ENCODE data around the gene ZDHHC8. TPM values are rescaled to one million over a fixed set of nuclear protein-coding genes. Genes with fewer than 3 reads are reported as not detected.

The ZDHHC8 gene
- total RNA-seq, 4 donors from 2014 or later: 11.8 to 27.8 (median 16.4) TPM

DNA sequence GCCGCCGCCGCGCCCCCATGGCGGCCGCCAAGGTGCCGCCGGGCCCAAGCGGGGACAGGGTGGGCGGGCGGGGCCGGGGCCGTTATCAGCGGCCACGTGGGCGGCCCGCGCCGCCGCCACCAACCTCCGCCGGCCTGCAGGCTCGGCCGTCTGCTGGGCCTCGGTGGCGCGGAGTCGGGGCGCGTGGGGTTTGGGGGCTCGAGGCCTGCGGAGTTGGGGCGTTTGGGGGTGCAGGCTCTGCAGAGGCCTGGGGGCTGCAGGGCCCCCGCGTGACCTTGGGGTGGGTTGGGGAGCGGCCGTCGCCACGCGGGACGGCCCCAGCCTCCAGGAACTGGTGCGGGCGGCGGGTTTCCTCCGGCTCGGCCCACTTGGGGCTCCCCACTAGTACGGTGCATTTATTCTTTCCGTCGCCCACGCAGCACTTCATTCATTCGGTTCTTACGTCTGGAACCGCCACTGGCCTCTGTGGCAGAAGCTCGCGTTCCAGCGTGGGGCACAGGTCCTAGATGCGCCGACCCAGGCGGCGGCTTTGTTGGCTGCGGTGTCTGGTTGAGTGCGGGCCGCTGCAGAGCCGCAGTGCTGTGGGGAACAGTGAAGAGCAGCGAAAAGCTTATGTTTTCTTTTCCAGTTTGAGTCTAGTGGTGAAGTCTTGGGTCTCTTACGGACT is 13.8 kb upstream of the ZDHHC8 start:
- Histone ChIP-seq H3K9me3 (no peaks in the 10 kb centered on the region), H3K27ac (peak overlapping the region in 3 of 4 donors; percentile 87 to 90 (median 89)), H3K36me3 (peaks cover 0 to 70% of the 10 kb centered on the region in 2 donors), H3K4me1 (peaks cover 0 to 74% (median 22%) of the 10 kb centered on the region in 3 donors), H3K27me3 (no peaks in the 10 kb centered on the region), H3K4me3 (peak overlapping the region; percentile 74 to 91)
- no peak for ATAC-seq
- no peak for TF ChIP-seq EP300 (IDR thresholded peaks at IDR 0.05)
- no peak for TF ChIP-seq POLR2AphosphoS5 (IDR thresholded peaks at IDR 0.05)
- WGBS, 2 donors (ENCODE audit: low coverage in 1 of 2): 0% methylated on average over 1 to 5 of the region's 66 CpGs

DNA sequence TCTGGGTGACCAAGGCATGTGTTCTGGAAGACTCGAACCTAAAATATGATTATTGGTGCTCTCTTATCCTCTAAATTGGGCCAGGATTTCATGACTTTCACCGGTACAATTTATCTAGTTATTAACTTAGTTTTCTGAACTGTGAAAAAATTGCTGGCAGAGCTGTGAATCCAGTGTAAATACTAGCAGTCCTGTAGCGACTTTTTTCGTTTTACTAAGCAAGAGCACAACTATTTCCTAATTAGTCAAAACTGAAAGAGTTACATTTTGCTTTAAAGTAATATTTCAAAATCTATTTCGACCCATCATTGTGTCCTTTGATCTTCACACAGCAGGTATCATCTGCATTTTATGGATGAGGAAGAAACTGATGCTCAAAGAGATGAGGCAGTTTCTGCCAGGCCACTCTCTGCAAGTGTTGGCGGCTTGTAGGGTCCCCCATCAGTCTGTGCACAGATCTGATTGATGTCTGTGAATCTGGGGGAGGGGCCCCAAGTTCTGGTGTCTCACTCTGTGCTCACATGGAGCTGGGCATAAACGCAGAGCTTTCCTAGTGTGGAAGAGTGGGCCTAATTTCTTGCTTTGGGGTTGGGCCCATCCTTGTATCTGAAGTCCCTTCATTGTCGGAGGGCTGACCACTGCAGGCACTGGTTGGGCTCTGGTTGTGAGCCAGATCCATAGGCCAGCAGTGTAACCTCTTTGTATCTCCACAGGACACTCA is 13.1 kb upstream of the ZDHHC8 start:
- peak overlapping the region in 3 of 4 donors; percentile 87 to 90 (median 89) for H3K27ac ChIP-seq
- no peak for ATAC-seq
- H3K4me3 ChIP-seq: peak overlapping the region; percentile 74 to 91
- H3K9me3 ChIP-seq: no peaks in the 10 kb centered on the region
- TF ChIP-seq, protein P1, sequence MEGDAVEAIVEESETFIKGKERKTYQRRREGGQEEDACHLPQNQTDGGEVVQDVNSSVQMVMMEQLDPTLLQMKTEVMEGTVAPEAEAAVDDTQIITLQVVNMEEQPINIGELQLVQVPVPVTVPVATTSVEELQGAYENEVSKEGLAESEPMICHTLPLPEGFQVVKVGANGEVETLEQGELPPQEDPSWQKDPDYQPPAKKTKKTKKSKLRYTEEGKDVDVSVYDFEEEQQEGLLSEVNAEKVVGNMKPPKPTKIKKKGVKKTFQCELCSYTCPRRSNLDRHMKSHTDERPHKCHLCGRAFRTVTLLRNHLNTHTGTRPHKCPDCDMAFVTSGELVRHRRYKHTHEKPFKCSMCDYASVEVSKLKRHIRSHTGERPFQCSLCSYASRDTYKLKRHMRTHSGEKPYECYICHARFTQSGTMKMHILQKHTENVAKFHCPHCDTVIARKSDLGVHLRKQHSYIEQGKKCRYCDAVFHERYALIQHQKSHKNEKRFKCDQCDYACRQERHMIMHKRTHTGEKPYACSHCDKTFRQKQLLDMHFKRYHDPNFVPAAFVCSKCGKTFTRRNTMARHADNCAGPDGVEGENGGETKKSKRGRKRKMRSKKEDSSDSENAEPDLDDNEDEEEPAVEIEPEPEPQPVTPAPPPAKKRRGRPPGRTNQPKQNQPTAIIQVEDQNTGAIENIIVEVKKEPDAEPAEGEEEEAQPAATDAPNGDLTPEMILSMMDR (IDR thresholded peaks at IDR 0.05): no peak
- no peak for TF ChIP-seq EP300 (IDR thresholded peaks at IDR 0.05)
- no peak for TF ChIP-seq POLR2AphosphoS5 (IDR thresholded peaks at IDR 0.05)
- 2 to 9% methylated on average over 7 to 8 of the region's 8 CpGs for WGBS, 2 donors (ENCODE audit: low coverage in 1 of 2)
- no peaks in the 10 kb centered on the region for H3K27me3 ChIP-seq
- H3K4me1 ChIP-seq: peaks cover 0 to 74% (median 22%) of the 10 kb centered on the region in 3 donors
- H3K36me3 ChIP-seq: peaks cover 0 to 65% of the 10 kb centered on the region in 2 donors

DNA sequence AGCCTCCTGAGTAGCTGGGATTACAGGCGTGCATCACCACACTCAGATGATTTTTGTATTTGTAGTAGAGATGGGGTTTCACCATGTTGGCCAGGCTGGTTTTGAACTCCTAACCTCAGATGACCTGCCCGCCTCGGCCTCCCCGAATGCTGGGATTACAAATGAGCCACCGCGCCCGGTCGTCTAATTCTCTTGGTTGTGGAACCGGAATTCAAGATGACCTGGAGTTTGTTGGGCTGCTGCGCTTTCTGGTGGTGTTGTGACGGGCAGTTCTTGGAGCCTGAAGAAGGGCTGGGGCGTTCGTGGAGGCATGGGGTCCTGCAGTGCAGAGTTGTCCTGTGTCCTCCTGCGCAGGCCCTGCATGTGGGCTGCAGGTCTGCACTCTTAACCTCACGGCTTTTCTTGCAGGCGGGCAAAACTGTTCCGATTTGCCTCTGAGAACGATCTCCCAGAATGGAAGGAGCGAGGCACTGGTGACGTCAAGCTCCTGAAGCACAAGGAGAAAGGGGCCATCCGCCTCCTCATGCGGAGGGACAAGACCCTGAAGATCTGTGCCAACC is 9.7 kb upstream of the ZDHHC8 start:
- no peak overlapping the region for H3K4me3 ChIP-seq
- WGBS, 2 donors (ENCODE audit: low coverage in 1 of 2): 91% methylated on average over 4 of the region's 22 CpGs; no CpG with 5 or more reads in 1 of the 2 donors
- ATAC-seq: no peak
- H3K9me3 ChIP-seq: no peaks in the 10 kb centered on the region
- H3K27me3 ChIP-seq: no peaks in the 10 kb centered on the region
- H3K36me3 ChIP-seq: peaks cover 0 to 73% of the 10 kb centered on the region in 2 donors
- TF ChIP-seq, protein P1 (IDR thresholded peaks at IDR 0.05): no peak
- no peak for TF ChIP-seq EP300 (IDR thresholded peaks at IDR 0.05)
- no peak for TF ChIP-seq POLR2AphosphoS5 (IDR thresholded peaks at IDR 0.05)
- TF ChIP-seq POLR2A (IDR thresholded peaks at IDR 0.05): no peak
- H3K27ac ChIP-seq: no peak overlapping the region
- peaks cover 0 to 48% (median 10%) of the 10 kb centered on the region in 3 donors for H3K4me1 ChIP-seq

DNA sequence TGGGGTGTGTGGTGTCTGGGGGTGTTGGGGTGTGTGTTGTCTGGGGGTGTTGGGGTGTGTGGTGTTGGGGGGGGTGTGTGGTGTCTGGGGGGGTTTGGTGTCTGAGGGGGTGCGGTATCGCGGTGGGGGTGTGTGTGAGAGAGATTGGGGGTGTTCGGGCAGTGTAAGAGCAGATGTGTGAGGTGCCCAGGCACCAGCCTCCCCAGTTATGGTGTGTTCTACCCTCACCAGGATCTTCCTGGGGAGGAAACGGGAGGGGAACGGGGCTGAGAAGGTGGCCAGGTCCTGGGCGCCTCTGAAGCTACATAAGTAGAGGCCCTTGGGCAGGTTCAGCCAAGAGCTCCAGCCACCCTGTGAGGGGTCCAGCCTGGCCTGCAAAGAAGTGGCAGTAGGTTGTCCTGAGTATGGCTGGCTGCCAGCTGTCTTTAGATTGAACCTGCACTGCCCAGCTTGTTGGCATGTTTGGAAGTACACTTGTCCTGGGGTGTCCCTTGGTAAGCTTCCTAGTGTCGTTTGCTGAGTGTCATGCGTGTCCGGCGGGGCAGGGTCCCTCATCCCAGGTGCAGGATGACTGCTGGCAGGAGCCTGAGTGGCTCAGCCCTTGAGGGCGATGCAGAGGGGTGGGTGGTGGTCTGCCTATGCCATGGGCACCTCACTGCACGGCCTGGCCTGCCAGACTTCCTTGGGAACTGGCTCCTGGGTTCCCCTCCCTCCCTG is 8.1 kb upstream of the ZDHHC8 start:
- no peak overlapping the region for H3K27ac ChIP-seq
- no peaks in the 10 kb centered on the region for H3K9me3 ChIP-seq
- no peak for ATAC-seq

More for the DNA sequence above, 8.1 kb upstream of the ZDHHC8 start:
- 80 to 84% methylated on average over 1 to 3 of the region's 13 CpGs for WGBS, 2 donors (ENCODE audit: low coverage in 1 of 2)
- TF ChIP-seq, protein P1 (IDR thresholded peaks at IDR 0.05): no peak
- TF ChIP-seq EP300 (IDR thresholded peaks at IDR 0.05) (no peak), POLR2A (IDR thresholded peaks at IDR 0.05) (no peak), POLR2AphosphoS5 (IDR thresholded peaks at IDR 0.05) (no peak)
- H3K36me3 ChIP-seq: peaks cover 0 to 85% of the 10 kb centered on the region in 2 donors
- H3K4me3 ChIP-seq: no peak overlapping the region
- peaks cover 0 to 39% (median 5%) of the 10 kb centered on the region in 3 donors for H3K4me1 ChIP-seq
- no peaks in the 10 kb centered on the region for H3K27me3 ChIP-seq
